HCT116 (cell line): ENCODE results near the gene TBC1D4. TPM values are rescaled to one million over a fixed set of nuclear protein-coding genes. Genes with fewer than 3 reads are reported as not detected.

Experiments used
- ATAC-seq: fragments of 200-7000 bp; cut with Tn5 transposase; 2 replicates; pipeline ENCODE4 v1.9.1; 2020; ENCODE audit warnings: mild to moderate bottlenecking, moderate library complexity
- BruUV-seq: library from RNA; stranded (reverse); fragments of 400-500 nt; replicated peaks from 2 replicates; lab custom pipeline; 2021; lab: Mats Ljungman, UMichigan
- CTCF ChIA-PET: fragments of 300-600 bp; sonication (Branson Sonifier 250); formaldehyde crosslinking; loops from one replicate; lab custom pipeline; 2021; ENCODE audit warnings: antibody characterized with exemption; lab: Charles Lee
- POLR2A ChIA-PET: fragments of 300-600, 350-600 bp; sonication (Branson Sonifier 250); formaldehyde crosslinking; loops from one replicate; lab custom pipeline; 2021; ENCODE audit warnings: antibody characterized with exemption; lab: Charles Lee
- RAD21 ChIA-PET, 2 experiments: fragments of 300-600 bp; sonication (Branson Sonifier 250); formaldehyde crosslinking; loops; one replicate each; lab custom pipeline; 2023; ENCODE audit warnings: low total read pairs in 2 of 2; ENCODE audit not compliant: uncharacterized antibody in 2 of 2, unreplicated experiment in 2 of 2, low non-redundant PET in 1 of 2; lab: Charles Lee
- DNase-seq: peaks from one replicate; pipeline ENCODE4 v3.0.0-alpha.2; 2010; ENCODE audit warnings: low read depth, low spot score
- H2AFZ ChIP-seq: fragments of 200-600 bp; shearing (Covaris generic), sonication (generic); 2 replicates; pipeline ENCODE4 v1.6.1; 2017; ENCODE audit warnings: low read depth, mixed run types, mixed read lengths, antibody characterized with exemption, low read length; ENCODE audit not compliant: poor library complexity, severe bottlenecking
- H3K27ac ChIP-seq: 2 replicates; pipeline ENCODE4 v1.5.1; 2012; ENCODE audit warnings: low read depth, low read length
- H3K27me3 ChIP-seq: fragments of 200-600 bp; sonication (generic); 2 replicates; pipeline ENCODE4 v1.6.1; 2016; ENCODE audit warnings: mixed run types, low read length, mixed read lengths; ENCODE audit not compliant: insufficient read depth
- H3K36me3 ChIP-seq, 2 experiments: fragments of 200-500 bp in 1 of 2; fragments of 200-600 bp in 1 of 2; sonication (Bioruptor generic) in 1 of 2; sonication (generic) in 1 of 2; 2 replicates each; pipeline versions ENCODE4 v1.5.1 to v1.6.1; 2014 to 2016; ENCODE audit warnings: low read length in 2 of 2, inconsistent platforms in 1 of 2, mixed read lengths in 1 of 2, mixed run types in 1 of 2; ENCODE audit not compliant: insufficient read depth in 2 of 2, control insufficient read depth in 1 of 2
- H3K4me1 ChIP-seq, 2 experiments: fragments of 200-600 bp in 1 of 2; sonication (generic) in 1 of 2; 2 replicates each; pipeline versions ENCODE4 v1.5.1 to v1.6.1; 2012 to 2017; ENCODE audit warnings: low read length in 2 of 2, inconsistent platforms in 1 of 2, mild to moderate bottlenecking in 1 of 2, mixed read lengths in 1 of 2, mixed run types in 1 of 2, moderate library complexity in 1 of 2; ENCODE audit not compliant: insufficient read depth in 2 of 2, control insufficient read depth in 1 of 2
- H3K4me2 ChIP-seq: fragments of 200-600 bp; sonication (generic); 2 replicates; pipeline ENCODE4 v1.6.1; 2017; ENCODE audit warnings: mixed run types, low read length, mixed read lengths
- H3K4me3 ChIP-seq, 2 experiments: fragments of 200-600 bp in 1 of 2; sonication (generic) in 1 of 2; replicated peaks in 1 of 2; 2 replicates each; pipeline ENCODE4 v1.5.1; 2011 to 2016; ENCODE audit warnings: low read length in 2 of 2, control low read depth in 1 of 2, low read depth in 1 of 2, mild to moderate bottlenecking in 1 of 2, mixed read lengths in 1 of 2, mixed run types in 1 of 2
- H3K79me2 ChIP-seq: fragments of 200-600 bp; sonication (generic); 2 replicates; pipeline ENCODE4 v1.6.1; 2017; ENCODE audit warnings: mild to moderate bottlenecking, mixed run types, low read length, moderate library complexity, mixed read lengths; ENCODE audit not compliant: insufficient read depth
- H3K9ac ChIP-seq: fragments of 200-600 bp; sonication (generic); 2 replicates; pipeline ENCODE4 v1.6.1; 2016; ENCODE audit warnings: low read length, mixed read lengths
- H3K9me2 ChIP-seq: fragments of 200-600 bp; sonication (generic), shearing (Covaris generic); 2 replicates; pipeline ENCODE4 v1.6.1; 2017; ENCODE audit warnings: mixed run types, mild to moderate bottlenecking, moderate library complexity; ENCODE audit not compliant: insufficient read depth
- H3K9me3 ChIP-seq, 2 experiments: fragments of 200-500 bp in 1 of 2; fragments of 200-600 bp in 1 of 2; sonication (Bioruptor generic) in 1 of 2; sonication (generic) in 1 of 2; 2 replicates each; pipeline ENCODE4 v1.6.1; 2014 to 2017; ENCODE audit warnings: low read length in 2 of 2, mixed read lengths in 2 of 2, inconsistent platforms in 1 of 2, low read depth in 1 of 2, mild to moderate bottlenecking in 1 of 2, mixed run types in 1 of 2, moderate library complexity in 1 of 2; ENCODE audit not compliant: control insufficient read depth in 1 of 2, insufficient read depth in 1 of 2
- H4K20me1 ChIP-seq: fragments of 200-600 bp; sonication (generic), shearing (Covaris generic); 2 replicates; pipeline ENCODE4 v1.6.1; 2017; ENCODE audit warnings: mixed run types, mild to moderate bottlenecking, moderate library complexity; ENCODE audit not compliant: insufficient read depth
- CBX3 ChIP-seq: IDR thresholded peaks from 2 replicates; pipeline ENCODE4 v1.6.1; 2012; ENCODE audit warnings: low read depth
- CTCF ChIP-seq, 3 experiments: fragments of 200-600 bp in 1 of 3; sonication (generic) in 1 of 3; IDR thresholded peaks in 2 of 3; conservative IDR thresholded peaks in 1 of 3; 2 replicates each; pipeline ENCODE4 v1.5.1; 2012 to 2017; ENCODE audit warnings: low read depth in 2 of 3, low read length in 2 of 3, antibody characterized with exemption in 1 of 3, borderline replicate concordance in 1 of 3, control low read depth in 1 of 3, mild to moderate bottlenecking in 1 of 3, mixed read lengths in 1 of 3, mixed run types in 1 of 3, moderate library complexity in 1 of 3; ENCODE audit not compliant: insufficient read depth in 1 of 3
- EGR1 ChIP-seq: IDR thresholded peaks from 2 replicates; pipeline ENCODE4 v1.6.1; 2012; ENCODE audit warnings: low read depth
- ELF1 ChIP-seq: IDR thresholded peaks from 2 replicates; pipeline ENCODE4 v1.6.1; 2012; ENCODE audit warnings: low read depth, borderline replicate concordance
- EZH2 ChIP-seq: fragments of 200-600 bp; sonication (generic); IDR thresholded peaks from 2 replicates; pipeline ENCODE4 v1.6.1; 2017; ENCODE audit warnings: antibody characterized with exemption, mixed run types
- MAX ChIP-seq: IDR thresholded peaks from 2 replicates; pipeline ENCODE4 v1.6.1; 2012
- POLR2A ChIP-seq: IDR thresholded peaks from 2 replicates; pipeline ENCODE4 v1.7.0; 2011; ENCODE audit warnings: borderline replicate concordance; ENCODE audit not compliant: insufficient read depth, insufficient read length; ENCODE audit errors: extremely low read depth
- RAD21 ChIP-seq: IDR thresholded peaks from 2 replicates; pipeline ENCODE4 v1.6.1; 2012; ENCODE audit warnings: low read depth, mild to moderate bottlenecking
- SP1 ChIP-seq: IDR thresholded peaks from 2 replicates; pipeline ENCODE4 v1.6.1; 2012; ENCODE audit warnings: low read depth
- SRF ChIP-seq: IDR thresholded peaks from 2 replicates; pipeline ENCODE4 v1.6.1; 2012; ENCODE audit warnings: low read depth
- ZFX ChIP-seq: fragments of 450-650 bp; IDR thresholded peaks from 2 replicates; pipeline ENCODE4 v1.6.1; 2017
- intact Hi-C: fragments of 100-400 bp; cut with micrococcal nuclease; formaldehyde crosslinking; loops from 2 replicates; pipeline ENCODE4 v1.10.0; 2022
- total RNA-seq: library from RNA; stranded (reverse); gene quantifications from one replicate; pipeline ENCODE4 v1.2.1, GENCODE V29; 2021; ENCODE audit not compliant: unreplicated experiment

The TBC1D4 gene
- total RNA-seq, 1 experiment from 2014 or later: 24.6 TPM

- Histone ChIP-seq H3K4me1 (peaks cover 23 to 24% of the 10 kb centered on the region in 2 experiments), H3K36me3 (no peaks in the 10 kb centered on the region), H2AFZ (no peak overlapping the region), H4K20me1 (0 out of 2 replicates have a peak, but pooled peaks cover 4% of the 10 kb centered on the region), H3K27ac (no peak overlapping the region), H3K9me2 (no peaks in the 10 kb centered on the region), H3K9ac (no peak overlapping the region), H3K4me2 (no peak overlapping the region), H3K9me3 (no peaks in the 10 kb centered on the region), H3K4me3 (no peak overlapping the region), H3K27me3 (no peaks in the 10 kb centered on the region), H3K79me2 (peaks cover 9% of the 10 kb centered on the region; the same call in 1 of the 2 replicates)
- TF ChIP-seq CTCF (IDR thresholded peaks at IDR 0.05 in 2 of 3, conservative IDR thresholded peaks at IDR 0.05 in 1 of 3; ENCODE audit: borderline replicate concordance in 1 of 3, insufficient read depth in 1 of 3, low read depth in 2 of 3, low read length in 2 of 3) (no peak), POLR2A (no peak), MAX (no peak), EGR1 (no peak), SRF (no peak), ZFX (no peak), RAD21 (no peak), ELF1 (no peak), SP1 (no peak), CBX3 (no peak), EZH2 (no peak)
- DNase-seq (no peak), ATAC-seq (no peak)
- intact Hi-C loops: no loop called here
- ChIA-PET RAD21 (no interaction called here), POLR2A (interaction anchor here (0.9 kb wide), 1 partner anchor 29 kb away, joined by 4 read pairs; no protein-coding TSS in a partner anchor), CTCF (no interaction called here)
- BruUV-seq: no TSS peak
Observed at GRCh38 chr13:75418997-75419396, 63.0 kb downstream of the TBC1D4 start.
